GM06990 (cell line): ENCODE data around the gene SDF4.

Experiments used
- DNase-seq: peaks from one replicate; pipeline ENCODE4 v3.0.0-alpha.2; 2011; ENCODE audit not compliant: insufficient read length; ENCODE audit errors: extremely low read depth
- H3K27me3 ChIP-seq: replicated peaks from 2 replicates; pipeline ENCODE4 v1.6.0; 2011; ENCODE audit warnings: low read length; ENCODE audit not compliant: control insufficient read depth, insufficient read depth
- H3K36me3 ChIP-seq: 2 replicates; pipeline ENCODE4 v1.5.1; 2011; ENCODE audit warnings: low read length; ENCODE audit not compliant: control insufficient read depth, insufficient read depth
- H3K4me3 ChIP-seq: replicated peaks from 2 replicates; pipeline ENCODE4 v1.5.1; 2011; ENCODE audit warnings: low read depth, mild to moderate bottlenecking, control low read depth, low read length
- TF ChIP-seq, protein P1 (sequence below): IDR thresholded peaks from 2 replicates; pipeline ENCODE4 v1.5.1; 2011; ENCODE audit warnings: low read length, control low read depth, mild to moderate bottlenecking, inconsistent platforms; ENCODE audit not compliant: insufficient read depth, poor library complexity, severe bottlenecking

SDF4 gene

DNA sequence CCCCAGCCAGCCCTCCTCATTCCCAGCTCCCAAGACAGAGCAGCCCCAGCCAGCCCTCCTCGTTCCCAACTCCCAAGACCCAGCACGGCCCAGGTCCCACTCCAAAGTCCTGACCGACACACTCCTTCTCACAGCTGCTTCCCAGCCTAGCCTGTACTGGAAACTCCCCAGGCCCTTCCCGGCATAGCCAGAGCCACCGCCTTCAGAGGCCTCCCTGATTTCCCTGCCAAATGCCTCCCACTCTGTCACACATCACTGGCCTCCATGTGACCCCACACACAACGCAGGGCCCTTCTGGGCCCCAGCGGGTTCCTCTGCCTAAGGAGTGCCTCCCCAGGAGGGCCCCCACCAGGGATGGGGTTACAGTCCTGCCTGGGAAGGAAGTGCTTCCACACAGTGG is 39.0 kb upstream of the SDF4 start:
- Histone ChIP-seq H3K36me3 (peaks cover 14% of the 10 kb centered on the region), H3K27me3 (no peaks in the 10 kb centered on the region), H3K4me3 (no peak overlapping the region)
- DNase-seq: no peak
- TF ChIP-seq, protein P1, sequence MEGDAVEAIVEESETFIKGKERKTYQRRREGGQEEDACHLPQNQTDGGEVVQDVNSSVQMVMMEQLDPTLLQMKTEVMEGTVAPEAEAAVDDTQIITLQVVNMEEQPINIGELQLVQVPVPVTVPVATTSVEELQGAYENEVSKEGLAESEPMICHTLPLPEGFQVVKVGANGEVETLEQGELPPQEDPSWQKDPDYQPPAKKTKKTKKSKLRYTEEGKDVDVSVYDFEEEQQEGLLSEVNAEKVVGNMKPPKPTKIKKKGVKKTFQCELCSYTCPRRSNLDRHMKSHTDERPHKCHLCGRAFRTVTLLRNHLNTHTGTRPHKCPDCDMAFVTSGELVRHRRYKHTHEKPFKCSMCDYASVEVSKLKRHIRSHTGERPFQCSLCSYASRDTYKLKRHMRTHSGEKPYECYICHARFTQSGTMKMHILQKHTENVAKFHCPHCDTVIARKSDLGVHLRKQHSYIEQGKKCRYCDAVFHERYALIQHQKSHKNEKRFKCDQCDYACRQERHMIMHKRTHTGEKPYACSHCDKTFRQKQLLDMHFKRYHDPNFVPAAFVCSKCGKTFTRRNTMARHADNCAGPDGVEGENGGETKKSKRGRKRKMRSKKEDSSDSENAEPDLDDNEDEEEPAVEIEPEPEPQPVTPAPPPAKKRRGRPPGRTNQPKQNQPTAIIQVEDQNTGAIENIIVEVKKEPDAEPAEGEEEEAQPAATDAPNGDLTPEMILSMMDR: no peak

DNA sequence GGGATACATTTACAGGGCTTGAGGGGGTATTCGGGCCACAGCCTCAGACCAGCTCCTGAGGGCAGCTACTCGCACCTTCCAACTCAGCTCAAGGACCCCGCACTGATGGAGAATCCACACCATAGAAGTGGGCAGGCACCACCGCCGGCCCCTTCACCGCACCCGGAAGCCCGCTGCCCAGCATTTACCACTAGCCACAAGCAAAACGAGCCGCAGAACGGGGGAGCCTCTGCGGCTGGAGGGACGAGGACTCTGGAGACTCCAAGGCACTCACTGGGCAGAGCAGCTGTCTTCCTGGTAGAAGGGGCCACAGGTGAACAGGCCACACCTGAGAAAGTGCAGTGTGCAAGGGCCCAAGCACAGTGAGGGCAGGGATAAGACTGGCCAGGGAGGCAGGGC is 36.5 kb upstream of the SDF4 start:
- H3K36me3 ChIP-seq: peaks cover 20% of the 10 kb centered on the region
- no peak for DNase-seq
- H3K27me3 ChIP-seq: no peaks in the 10 kb centered on the region
- no peak overlapping the region for H3K4me3 ChIP-seq
- TF ChIP-seq, protein P1: no peak

DNA sequence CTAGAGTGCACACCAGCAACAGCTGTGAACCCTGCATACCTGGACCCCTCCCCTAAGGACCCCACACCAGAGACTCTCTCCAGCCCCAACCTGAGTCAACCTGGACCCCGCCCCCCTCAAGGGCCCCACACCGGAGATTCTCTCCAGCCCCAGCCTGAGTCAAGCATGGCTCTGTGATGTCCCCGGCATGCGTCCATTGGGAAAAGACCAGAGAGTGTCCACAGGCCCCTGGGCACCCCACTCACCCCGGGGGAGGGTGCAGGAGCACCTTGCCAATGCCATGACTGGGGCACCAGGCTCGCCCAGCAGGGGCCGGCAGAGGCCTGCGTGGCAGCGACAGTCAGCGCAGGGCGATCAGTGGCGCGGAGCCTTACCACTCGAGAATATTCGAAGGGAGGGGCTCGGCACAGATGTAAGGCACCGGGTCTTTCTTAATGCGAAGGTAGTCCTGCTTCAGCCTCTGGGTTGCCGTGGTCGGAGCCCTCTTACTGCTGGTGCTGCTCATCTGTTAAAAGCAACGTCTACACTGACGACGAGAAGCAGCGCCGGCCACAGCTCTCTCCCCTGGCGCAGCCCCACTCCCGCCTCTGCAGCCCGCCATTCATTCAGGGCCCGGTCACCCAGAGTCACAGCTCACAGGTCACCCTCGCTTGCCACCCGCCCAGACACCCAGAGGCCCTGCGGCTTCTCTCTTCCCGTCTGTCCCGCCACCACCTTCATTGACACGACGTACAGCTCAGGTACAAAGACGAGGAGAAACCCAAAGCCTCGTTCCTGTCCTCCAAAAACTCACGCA is 35.9 kb upstream of the SDF4 start:
- DNase-seq: no peak
- no peaks in the 10 kb centered on the region for H3K27me3 ChIP-seq
- H3K36me3 ChIP-seq: peaks cover 24% of the 10 kb centered on the region
- TF ChIP-seq, protein P1: no peak
- no peak overlapping the region for H3K4me3 ChIP-seq

DNA sequence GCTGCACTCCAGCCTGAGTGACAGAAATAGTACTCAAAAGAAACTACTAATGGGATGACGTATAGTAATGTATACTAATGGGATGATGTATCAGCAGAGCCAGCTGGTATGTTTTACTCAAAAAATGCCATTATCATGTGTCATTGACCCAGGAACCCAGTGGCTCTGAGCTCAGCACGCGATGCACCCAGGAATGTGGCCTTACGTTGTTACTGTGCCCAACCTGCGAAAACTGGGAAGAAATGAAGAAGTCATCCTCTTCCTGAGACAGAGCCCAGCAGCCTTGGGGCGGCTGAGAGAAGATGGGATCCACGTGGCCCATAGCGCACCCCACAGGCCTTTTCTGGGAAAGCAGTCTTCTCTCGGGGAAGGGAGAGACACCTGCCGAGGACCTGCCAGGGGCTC is 33.1 kb upstream of the SDF4 start:
- TF ChIP-seq, protein P1: peak; percentile 8
- Histone ChIP-seq H3K36me3 (peaks cover 40% of the 10 kb centered on the region), H3K4me3 (no peak overlapping the region), H3K27me3 (no peaks in the 10 kb centered on the region)
- DNase-seq: no peak

DNA sequence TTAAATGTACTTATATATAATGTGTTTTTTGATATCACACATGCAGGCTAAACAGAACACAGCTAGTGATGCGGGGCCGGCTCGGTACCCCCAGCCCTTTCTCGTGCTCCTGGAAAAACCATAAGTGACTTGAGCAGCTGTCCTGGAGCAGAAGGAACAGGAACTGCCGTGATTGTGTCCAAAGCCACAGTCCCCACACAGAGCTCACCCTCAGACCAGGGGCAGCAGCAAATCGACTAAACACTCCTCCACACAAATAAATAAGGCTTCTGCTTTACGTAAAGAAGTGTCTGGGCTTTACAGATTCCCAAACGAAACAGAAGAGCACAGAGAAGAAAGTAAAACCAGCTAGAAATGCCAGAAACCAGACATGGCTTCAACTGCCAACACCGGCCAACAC is 32.2 kb upstream of the SDF4 start:
- H3K36me3 ChIP-seq: peaks cover 45% of the 10 kb centered on the region
- H3K27me3 ChIP-seq: no peaks in the 10 kb centered on the region
- H3K4me3 ChIP-seq: no peak overlapping the region
- TF ChIP-seq, protein P1: no peak
- DNase-seq: no peak
